ENCODE results near the gene PTPRO.
A peak's percentile ranks its signal among the peaks of the same experiment; 100 is the strongest.

PTPRO gene

GRCh38 chr12:15530361-15530760 is 208.1 kb downstream of the PTPRO start:
- no peak for DNase-seq

GRCh38 chr12:15532364-15532977 is 210.2 kb downstream of the PTPRO start:
- peak; percentile 28 for DNase-seq

GRCh38 chr12:15534322-15534721 is 212.0 kb downstream of the PTPRO start:
- DNase-seq = no peak

GRCh38 chr12:15534874-15535273 is 212.6 kb downstream of the PTPRO start:
- DNase-seq = no peak

GRCh38 chr12:15535352-15535781 is 213.1 kb downstream of the PTPRO start:
- DNase-seq = no peak

GRCh38 chr12:15536446-15536845 is 214.1 kb downstream of the PTPRO start:
- no peak for DNase-seq

GRCh38 chr12:15538881-15539280 is 216.6 kb downstream of the PTPRO start:
- no peak for DNase-seq

- no peak for DNase-seq
These were observed 217.7 kb downstream of the PTPRO start for GRCh38 chr12:15540005-15540404.

- no peak for DNase-seq
These were observed 218.2 kb downstream of the PTPRO start for GRCh38 chr12:15540469-15540872.

GRCh38 chr12:15541996-15542631 is 219.8 kb downstream of the PTPRO start:
- DNase-seq = no peak

GRCh38 chr12:15543347-15543746 is 221.0 kb downstream of the PTPRO start:
- DNase-seq = no peak

- DNase-seq = no peak
These were observed 222.3 kb downstream of the PTPRO start for GRCh38 chr12:15544589-15544988.

- DNase-seq = no peak
These were observed 223.0 kb downstream of the PTPRO start for GRCh38 chr12:15545334-15545733.

GRCh38 chr12:15546102-15546701 is 223.9 kb downstream of the PTPRO start:
- DNase-seq = peak; percentile 22

- no peak for DNase-seq
These were observed 224.8 kb downstream of the PTPRO start for GRCh38 chr12:15547063-15547462.

- no peak for DNase-seq
These were observed 225.4 kb downstream of the PTPRO start for GRCh38 chr12:15547691-15548090.

GRCh38 chr12:15550793-15551192 is 228.5 kb downstream of the PTPRO start:
- no peak for DNase-seq

GRCh38 chr12:15555446-15555845 is 233.1 kb downstream of the PTPRO start:
- DNase-seq = no peak

GRCh38 chr12:15556411-15557102 is 234.2 kb downstream of the PTPRO start:
- DNase-seq = no peak

GRCh38 chr12:15558915-15559528 is 236.7 kb downstream of the PTPRO start:
- DNase-seq = no peak

GRCh38 chr12:15561396-15561795 is 239.1 kb downstream of the PTPRO start:
- no peak for DNase-seq

GRCh38 chr12:15562263-15562662 is 240.0 kb downstream of the PTPRO start:
- DNase-seq = no peak

- DNase-seq = peak; percentile 10
These were observed 241.4 kb downstream of the PTPRO start for GRCh38 chr12:15563663-15564062.
